ENCODE data around the gene PDXP.

The PDXP gene

DNA sequence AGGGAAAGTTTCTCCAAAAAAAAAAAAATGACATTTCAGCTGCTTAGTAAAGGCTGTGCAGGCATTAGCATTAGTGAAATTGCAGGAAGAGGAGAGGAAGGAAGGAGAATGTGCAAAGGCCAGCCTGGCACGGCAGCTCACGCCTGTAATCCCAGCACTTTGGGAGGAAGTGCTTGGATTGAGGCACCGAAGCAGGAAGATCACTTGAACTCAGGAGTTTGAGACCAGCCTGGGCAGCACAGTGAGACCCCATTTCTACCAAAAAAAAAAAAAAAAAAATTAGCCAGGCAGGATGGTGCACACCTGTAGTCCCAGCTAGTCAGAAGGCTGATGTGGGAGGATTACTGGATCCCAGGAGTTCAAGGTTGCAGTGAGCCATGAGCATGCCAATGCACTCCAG, 46.1 kb downstream of the PDXP start:
- no peak for DNase-seq

DNA sequence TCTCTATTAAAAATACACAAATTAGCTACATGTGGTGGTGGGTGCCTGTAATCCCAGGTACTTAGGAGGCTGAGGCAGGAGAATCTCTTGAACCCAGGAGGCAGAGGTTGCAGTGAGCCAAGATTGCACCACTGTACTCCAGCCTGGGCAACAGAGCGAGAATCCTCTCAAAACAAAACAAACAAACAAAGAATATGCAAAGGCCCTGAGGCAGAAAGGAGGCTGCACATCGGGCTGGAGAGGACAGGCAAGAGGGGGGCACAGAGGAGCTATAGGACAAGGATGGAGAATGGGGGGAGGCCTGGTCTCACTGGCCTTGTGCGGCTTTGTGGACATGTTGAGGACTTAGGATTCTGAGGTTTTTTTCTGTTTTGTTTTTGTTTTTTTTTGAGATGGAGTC, 46.7 kb downstream of the PDXP start:
- no peak for DNase-seq

DNA sequence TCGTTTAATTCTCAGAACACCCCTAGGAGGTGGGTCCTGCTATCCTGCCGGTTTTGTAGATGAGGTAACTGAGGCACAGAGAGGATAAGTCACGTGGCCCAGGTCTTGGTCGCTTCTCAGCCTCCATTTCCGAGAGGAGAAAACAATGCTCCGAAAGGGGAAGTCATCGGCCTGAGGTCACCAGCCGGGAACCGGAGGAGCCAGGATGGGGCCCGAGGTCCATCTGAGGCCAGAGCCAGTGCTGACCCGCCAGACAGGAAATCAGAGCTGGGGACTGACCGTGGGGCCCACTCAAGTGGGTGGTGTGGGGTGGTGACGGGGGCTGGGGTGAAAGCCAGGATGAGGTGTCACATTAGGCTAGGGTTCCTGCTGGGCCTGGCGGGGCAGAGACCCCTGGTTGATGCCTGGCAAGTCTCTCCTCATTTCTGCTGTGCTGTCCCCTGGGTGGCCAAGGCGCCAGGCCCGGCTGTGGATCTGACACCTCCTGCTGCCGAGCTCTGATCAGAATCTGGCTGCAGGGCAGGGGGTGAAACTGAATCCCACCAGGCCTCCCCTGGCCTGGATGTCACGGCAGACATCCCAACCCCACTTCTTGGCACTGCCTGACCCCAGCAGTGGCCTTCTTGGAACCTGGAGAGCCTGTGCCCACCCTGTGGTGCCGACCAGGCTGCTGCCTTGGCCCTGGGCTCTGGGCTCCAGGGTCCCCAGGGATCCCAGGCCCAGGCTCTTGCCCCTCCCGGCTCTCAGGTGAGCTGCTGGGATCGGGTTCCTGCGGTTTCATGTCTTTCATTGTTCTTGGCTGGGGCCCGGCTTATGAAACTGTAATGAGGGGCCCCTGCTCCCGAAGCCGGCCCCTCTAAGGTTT, 50.3 kb downstream of the PDXP start:
- DNase-seq, result no peak

DNA sequence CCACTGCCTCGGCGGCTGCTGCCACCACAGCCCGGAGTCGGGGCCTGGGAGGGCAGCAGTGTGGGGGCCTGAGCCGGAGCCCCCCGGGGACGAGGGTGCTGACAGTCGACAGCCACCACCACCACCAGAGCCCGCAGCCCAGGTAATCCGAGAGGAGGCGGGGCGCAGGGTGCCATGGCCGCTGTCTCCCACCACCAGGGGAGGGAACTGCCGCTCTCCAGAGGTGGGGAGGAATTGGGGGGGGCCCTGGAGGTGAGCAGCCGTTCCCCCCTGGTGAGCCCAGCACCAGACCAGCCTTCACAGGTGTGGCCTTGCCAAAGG, 50.9 kb downstream of the PDXP start:
- DNase-seq, result no peak

DNA sequence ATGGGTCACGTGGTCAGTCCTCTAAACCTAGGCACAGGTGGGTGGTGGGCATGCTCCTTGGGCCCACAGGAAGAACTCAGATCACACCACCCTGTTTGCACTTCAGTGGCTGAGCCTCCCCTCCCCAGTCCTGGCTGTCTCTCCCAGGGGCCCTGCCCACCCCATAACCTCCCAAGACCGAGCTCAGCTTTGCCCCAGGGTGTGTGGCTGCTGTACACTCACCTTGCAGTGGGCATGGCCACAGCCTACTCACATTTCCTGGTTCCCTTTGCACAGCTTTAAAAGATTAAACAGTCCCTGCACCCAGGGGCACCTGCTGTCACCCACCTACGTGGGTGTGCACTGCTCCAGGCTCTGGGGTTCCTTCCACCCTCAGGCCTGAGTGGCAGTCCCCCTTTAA, 52.2 kb downstream of the PDXP start:
- DNase-seq, result no peak

DNA sequence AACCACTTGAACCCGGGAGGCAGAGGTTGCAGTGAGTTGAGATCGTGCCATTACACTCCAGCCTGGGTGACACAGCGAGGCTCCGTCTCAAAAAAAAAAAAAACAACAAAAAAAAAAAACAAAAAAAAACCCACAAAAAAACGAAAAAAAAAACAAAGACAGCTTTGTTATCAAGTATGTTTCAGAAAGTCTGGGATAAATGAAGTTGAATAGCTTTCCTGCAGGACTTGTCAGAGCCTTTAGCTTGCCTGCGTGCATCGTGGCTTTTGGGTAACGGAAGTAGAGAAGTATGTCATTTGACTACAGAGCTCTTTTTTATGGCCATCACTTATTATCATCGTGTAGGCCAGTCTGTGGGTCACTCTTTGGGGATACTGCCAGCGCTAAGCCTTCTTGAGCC, 53.0 kb downstream of the PDXP start:
- DNase-seq, result no peak

DNA sequence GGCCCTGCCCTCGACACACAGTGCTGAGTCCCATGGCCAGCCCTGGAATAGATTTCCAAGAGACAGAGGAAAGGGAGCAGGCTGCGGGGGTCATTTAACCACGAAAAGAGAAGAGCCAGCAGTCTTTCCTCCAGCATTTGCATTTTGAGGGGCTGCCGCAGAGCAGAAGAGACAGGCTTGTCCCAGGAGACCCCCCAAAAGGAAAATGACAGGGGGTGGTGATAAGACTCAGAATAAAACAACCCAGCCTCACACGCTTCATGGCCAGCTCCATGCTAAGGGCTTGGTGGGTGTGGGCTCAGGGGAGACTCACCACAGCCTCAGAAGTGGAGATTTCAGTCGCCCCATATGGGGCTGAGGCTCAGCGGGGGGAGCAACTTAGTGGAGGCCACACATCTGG, 55.2 kb downstream of the PDXP start:
- DNase-seq, result no peak

DNA sequence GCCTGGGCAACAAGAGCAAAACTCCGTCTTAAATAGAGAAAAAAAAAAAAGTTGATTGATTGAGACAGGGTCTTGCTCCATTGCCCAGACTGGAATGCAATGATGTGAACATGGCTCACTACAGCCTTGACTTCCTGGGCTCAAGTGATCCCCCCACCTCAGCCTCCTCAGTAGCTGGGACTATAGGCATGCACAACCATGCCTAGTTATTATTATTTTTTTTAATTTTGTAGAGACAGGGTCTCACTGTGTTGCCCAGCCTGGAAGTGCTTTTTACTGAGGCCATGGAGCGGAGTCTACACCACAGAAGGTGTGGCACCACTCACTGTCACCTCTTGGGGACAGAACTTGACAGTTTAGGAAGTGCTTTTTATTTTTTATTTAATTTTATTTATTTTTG, 56.1 kb downstream of the PDXP start:
- DNase-seq, result no peak

DNA sequence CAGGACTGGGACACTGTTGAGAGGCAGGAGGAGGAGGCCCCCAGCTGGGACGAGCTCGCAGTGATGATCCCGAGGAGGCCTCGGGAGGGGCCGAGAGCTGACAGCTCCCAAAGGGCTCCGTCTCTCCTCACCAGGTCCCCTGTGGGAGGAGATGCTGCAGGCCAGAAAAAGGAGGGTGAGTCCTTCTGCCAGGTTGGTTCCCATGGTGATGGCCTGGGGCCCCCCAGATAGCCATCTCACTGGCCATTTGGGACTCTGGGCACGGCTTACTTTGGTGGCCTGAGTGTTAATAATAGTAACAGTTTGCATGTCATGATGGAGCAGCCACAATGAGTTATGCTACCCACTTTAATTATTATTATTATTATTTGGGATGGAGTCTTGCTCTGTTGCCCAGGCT, 57.2 kb downstream of the PDXP start:
- DNase-seq, result no peak
